ENCODE measurements around the gene STAT6.
"Not testable (repeated sequence)": the region's sequence is repeated elsewhere in the genome, so short reads cannot be mapped to it uniquely, and the experiment has no call there.

The STAT6 gene

DNA sequence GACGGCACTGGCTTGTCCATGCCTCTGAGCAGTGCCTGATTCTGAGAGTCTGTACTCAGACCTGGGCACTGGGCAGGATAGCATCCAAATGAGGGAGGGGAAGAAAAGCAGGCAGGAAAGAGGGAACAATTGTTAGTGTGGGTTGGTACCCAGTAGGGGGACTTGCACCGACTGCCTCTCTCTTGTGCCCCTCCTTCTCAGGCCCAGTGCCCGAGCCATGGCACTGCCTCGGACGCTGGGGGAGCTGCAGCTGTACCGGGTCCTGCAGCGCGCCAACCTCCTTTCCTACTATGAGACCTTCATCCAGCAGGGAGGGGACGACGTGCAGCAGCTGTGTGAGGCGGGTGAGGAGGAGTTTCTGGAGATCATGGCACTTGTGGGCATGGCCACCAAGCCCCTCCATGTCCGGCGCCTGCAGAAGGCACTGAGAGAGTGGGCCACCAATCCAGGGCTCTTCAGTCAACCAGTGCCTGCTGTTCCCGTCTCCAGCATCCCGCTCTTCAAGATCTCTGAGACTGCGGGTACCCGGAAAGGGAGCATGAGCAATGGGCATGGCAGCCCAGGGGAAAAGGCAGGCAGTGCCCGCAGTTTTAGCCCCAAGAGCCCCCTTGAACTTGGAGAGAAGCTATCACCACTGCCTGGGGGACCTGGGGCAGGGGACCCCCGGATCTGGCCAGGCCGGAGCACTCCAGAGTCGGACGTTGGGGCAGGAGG is 20.1 kb downstream of the STAT6 start:
- in situ Hi-C loops (cut with HindIII; ENCODE audit: low sequenced_read_pairs): no loop called here

DNA sequence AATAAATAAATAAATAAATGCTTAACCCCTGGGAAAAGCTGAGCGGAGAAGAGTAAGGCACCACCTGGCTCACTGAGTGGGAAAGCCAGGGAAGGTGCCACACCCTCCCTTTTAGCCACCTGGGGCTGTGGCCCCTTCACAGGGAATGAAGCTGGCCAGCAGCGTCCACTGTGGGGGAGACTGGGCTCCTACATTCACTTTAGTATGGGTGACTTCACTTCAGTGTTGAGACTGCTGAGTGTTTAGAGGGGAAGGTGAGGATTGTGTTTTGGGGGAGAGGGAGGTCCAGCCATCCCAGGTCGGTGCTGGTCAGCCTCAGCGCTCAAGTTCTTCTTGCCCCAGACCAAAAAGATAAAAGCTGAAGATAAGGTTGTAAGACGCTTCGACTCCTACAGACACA is 20.7 kb downstream of the STAT6 start:
- in situ Hi-C loops (cut with HindIII; ENCODE audit: low sequenced_read_pairs): no loop called here

DNA sequence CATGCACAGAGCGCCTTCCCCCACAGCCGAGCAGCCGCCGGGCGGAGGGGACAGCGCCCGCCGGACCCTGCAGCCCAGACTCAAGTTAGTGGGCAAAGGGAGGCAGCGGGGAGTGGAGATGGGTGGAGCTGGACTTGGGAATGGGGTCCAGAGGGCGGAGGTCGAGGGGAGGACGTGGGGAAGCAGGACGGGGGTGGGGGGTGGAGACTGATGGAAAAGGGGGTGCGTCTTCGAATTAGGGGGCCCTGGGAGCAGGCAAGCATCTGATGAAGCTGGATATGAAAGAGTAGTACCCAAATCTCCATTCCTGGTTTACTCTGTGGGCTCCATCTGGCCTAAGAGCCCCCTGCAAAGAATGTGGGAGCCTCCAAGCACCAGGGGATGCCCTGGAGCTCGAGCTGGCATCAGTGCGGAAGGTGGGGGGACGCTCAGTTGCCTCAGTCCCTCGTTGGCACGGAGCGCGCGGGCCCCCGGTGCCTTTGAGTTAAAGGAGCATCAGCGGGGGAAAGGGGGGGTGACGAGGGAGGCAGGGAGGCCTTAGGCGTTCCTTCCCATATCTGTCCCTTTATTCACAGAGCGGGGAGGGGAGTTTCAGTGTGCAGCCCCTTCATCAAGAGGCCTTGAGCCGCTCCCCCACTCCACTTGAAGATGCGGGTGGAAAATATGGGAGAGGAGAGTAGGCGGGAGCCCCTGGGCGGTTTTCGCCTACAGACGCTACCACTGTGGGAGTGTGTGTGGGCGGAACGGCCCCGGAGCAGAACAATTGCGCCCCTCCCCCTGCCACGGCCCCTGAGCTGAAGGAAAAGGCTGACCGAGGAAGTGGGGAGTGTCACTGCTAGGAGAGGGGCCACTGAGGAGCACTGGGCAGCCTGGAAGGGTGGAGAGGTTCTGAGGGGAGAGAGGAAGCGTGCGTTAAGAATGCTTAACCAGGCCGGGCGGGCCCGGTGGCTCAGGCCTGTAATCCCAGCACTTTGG is 21.6 kb downstream of the STAT6 start:
- in situ Hi-C loops (cut with HindIII; ENCODE audit: low sequenced_read_pairs): no loop called here

DNA sequence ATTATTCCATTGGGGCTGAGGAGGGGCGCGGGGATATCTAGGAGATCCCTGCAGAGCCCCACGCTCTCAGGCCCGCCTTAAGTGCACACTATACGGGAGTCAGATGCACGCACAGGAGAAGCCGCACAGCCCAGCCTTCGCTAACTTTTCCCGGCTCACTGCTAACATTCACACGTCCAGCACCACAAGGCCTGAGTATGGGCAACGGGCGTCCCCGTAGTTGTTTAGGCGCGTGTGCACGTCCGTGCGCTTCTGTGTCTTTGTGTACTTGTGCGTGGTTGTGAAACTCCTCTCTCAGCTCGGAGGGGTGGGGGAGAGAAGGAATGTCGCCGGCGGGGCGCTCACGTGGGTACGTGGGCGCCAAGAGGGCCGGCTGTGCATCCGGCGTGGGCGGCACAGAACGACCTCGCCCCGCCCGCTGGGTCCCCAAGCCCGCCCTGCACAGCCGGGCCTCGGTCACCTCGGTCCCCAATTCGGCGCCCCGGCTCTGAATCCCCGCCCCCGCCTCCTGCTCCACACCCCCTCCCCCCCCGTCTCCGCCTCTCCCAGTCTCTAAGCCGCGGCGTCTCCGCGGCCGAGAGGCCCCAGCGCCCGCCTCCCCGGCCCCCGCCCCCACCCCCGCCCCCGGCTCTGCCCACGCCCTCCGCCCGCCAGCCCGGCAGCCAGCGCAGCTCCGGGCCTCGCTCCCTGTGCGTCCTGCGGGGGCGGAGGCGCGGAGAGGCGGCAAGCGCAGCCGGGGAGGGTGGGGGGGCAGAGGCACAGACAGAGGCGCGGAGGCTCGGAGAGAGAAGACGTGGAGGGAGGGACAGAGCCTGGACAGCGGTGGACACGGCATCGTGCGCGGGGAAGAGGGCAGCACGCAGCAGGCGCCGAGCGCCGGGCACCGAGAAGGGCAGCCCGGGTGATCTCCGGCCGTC is 22.6 kb downstream of the STAT6 start, which contains the start of gene NAB2:
NAB2 (plus strand) TSS at position 761 of the 917 bp plus-strand sequence. CDS start 158 bp downstream, outside the sequence.
- in situ Hi-C loops (cut with HindIII; ENCODE audit: low sequenced_read_pairs): no loop called here

GRCh38 chr12:57087691-57088353 is 23.3 kb downstream of the STAT6 start:
- in situ Hi-C loops (cut with HindIII; ENCODE audit: low sequenced_read_pairs): no loop called here

DNA sequence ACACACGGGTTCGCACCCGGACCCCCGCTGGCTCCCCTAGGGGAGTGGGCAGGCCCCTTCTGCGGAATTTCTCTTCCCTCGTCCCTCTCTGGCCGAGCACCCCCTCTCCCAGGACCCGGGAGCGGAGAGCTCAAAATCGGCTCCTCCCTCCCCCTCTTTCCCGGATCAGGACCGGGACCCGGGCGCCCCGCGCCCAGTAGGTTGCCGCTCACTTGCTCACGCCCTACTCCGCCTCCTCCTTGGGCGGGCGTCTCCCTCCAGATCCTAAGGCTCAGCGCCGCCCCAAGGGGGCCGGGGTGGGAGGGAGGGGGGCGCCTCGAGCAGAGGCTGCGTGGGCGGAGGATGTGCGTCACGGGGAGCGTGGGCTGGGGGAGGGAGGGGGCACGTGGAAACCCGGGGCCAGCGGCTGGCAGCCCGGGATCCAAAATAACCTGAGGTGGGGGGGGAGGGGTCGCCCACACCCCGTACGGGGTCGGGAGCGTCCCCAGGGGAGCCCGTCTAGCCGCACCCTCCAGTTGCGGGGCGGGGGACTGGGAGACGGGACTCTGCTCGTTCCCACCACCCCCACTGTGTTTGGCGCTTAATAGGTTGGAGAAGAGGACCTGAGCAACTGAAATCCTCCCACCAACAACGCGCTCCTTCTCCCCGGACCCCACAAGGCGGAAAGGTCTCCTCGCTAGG is 24.0 kb downstream of the STAT6 start:
- in situ Hi-C loops (cut with HindIII; ENCODE audit: low sequenced_read_pairs): no loop called here

DNA sequence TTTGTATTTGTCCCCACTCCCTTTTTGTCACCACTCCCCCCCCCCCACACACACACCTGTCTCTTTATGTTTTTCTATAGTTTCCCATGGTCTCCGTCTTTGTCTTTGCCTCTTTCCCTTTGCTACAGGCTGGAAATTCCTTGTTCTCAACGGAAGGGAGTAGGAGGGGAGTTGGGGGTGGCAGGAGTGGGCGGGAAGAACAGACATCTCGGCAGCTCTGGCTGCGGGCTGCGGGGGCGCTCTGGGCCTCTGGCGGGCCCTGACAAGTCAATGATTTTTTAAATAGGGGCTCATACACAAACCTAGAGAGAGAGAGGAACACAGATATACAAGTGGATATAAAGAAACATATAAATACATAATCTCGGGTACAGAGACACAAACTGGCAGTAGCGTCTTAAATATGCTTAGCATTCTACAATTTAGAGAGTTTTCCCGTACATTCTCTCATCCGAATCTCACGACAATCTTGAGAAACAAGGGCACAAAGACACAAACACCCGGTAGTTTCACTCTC is 24.6 kb downstream of the STAT6 start:
- in situ Hi-C loops (cut with HindIII; ENCODE audit: low sequenced_read_pairs): no loop called here

DNA sequence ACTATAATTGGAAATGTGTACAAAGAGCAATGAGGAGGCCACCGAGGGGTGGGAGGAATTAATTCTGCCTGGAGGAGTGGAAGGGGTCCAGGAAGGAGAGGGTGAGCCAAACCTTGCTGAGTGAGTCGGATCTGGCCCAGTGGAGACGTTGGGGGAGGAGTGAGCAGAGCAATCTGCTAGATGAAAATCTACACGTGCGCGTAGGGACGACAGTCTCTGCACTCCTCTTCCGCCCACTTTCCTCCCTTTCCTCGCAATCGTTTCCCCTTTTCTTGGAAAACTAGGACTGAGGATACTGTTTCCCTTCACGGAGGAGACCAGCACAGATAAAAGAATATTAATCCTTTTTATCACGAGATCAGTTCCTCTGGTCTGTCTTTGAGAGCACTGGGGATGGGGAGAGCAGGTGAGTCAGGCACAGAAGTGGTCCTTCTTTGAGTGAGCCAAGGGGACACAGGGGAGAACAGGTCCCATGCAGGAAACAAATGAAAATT is 25.1 kb downstream of the STAT6 start:
- in situ Hi-C loops (cut with HindIII; ENCODE audit: low sequenced_read_pairs): no loop called here

DNA sequence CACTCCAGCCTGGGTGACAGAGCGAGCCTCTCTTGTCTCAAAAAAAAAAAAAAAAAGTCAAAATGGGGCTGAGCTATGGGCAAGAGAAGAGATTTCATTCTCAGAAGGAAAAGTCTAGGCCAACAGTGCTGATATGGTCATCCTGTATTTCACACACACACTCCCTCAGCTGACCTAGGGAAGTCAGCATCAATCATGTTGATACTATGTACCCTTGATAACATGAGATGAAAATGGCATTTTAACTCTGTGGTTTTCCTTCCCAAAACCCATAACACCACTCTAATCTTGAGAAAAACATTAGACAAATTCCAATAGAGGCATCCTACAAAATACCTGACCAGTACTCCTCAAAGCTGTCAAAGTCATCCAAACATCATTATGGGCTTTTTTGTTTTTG is 30.3 kb downstream of the STAT6 start:
- in situ Hi-C loops (cut with HindIII; ENCODE audit: low sequenced_read_pairs): no loop called here

GRCh38 chr12:57079821-57080220 is 31.3 kb downstream of the STAT6 start:
- in situ Hi-C loops (cut with HindIII; ENCODE audit: low sequenced_read_pairs): no loop called here

GRCh38 chr12:57078519-57079404 is 32.4 kb downstream of the STAT6 start, which contains the start of gene NEMP1:
NEMP1 (minus strand) TSS chr12:57078791; CDS start chr12:57078745, 46 bp downstream.
- in situ Hi-C loops (cut with HindIII; ENCODE audit: low sequenced_read_pairs): no loop called here

DNA sequence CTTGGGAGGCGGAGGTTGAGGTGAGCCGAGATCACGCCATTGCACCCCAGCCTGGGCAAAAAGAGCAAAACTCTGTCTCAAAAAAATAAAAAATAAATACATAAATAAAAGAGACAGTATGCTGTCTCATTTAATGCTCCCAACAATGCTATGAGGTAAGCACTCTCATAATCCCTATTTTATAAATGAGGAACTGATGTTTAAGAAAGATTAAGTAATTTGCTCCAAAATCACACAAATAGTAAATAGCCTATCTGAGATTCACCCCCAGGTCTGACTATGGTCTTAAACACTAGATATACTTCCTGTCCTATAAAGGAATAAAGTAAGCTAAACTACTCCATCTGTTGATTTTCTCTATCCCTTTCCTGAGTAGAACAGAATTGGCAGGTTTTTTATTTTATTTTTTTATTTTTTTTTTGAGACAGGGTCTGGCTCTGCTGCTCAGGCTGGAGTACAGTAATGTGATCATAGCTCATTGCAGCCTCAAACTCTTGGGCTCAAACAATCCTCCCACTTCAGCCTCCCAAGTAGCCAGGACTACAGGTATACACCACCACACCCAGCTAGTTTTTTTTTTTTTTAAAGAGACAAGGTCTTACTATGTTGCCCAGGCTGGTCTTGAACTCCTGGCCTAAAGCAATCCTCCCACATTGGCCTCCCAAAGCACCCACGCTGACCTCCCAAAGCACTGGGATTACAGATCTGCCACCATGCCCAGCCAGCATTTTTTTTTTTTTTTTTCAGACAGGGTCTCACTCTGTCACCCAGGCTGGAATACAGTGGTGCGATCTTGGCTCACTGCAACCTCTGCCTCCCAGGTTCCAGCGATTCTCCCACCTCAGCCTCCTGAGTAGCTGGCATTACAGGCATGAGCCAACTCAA is 37.4 kb downstream of the STAT6 start:
- in situ Hi-C loops (cut with HindIII; ENCODE audit: low sequenced_read_pairs): not testable (repeated sequence)

DNA sequence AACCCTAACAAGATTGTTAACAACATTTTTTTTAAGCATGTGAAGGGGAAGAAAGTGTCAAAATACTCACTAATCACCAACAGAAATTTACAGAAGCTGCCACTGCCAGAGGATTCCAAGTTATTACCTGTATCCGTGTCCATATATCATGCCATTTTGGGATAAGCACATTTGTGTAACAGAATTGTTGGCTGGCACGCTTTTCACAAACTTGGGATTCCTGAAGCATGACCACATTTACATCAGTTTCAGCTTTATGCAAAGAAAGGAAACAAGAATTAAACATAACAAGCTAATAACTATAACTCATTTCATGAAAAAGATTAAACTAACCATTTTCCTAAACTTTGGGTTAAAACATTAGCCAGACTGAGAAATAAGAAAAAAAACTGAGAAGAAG is 38.5 kb downstream of the STAT6 start:
- in situ Hi-C loops (cut with HindIII; ENCODE audit: low sequenced_read_pairs): no loop called here

DNA sequence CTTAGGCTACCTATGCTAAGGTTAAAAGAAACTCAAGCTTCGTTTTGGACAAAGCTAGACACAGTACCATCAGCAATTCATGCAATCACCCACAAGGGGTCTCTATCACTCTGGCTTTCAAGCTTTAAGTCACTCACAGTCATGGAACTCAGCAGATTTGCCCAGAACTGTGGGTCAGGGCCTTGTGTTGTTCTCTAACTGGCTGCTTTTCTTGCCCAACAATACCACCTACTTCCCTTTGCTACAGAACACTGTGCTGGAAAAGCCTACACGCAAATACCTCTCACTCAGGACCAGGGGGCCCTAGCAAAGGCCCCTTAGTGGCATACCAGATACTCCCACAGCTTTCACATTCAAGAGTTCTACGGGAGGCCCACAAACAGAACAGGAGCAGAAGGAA is 41.6 kb downstream of the STAT6 start:
- in situ Hi-C loops (cut with HindIII; ENCODE audit: low sequenced_read_pairs): loop anchor here (10.0 kb wide), 1 partner anchor 55 kb away; the partner anchor contains the start of gene LRP1

- in situ Hi-C loops (cut with HindIII; ENCODE audit: low sequenced_read_pairs): loop anchor here (10.0 kb wide), 1 partner anchor 59 kb away; the partner anchor contains the start of gene LRP1
Measured at GRCh38 chr12:57066245-57066644, 44.9 kb downstream of the STAT6 start.

- in situ Hi-C loops (cut with HindIII; ENCODE audit: low sequenced_read_pairs): loop anchor here (10.0 kb wide), 1 partner anchor 61 kb away; the partner anchor contains the start of gene LRP1
Measured at GRCh38 chr12:57063991-57064685, 47.0 kb downstream of the STAT6 start.

Data from DLD1 (cell line).